Measurements from ENCODE around the gene FUBP1.

DNA sequence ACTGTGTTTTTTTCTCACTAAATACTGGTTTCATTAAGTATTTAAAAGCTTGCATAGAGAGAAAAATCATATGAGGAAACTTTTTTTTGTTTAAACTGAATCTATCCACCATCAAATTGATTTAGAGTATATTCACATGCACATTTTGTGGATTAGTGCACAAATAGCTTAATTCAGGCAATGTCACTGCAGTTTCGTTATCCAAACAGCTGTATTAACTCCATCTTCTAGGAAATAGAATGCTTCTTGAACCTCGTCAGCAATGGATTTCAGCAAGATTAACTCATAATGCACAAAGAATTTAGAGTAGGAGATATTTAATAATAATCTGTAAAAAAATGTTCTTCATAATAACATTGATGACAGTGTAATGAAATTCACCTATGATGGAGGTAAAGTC is 52.9 kb downstream of the FUBP1 start:
- no peak for TF ChIP-seq CTCF (IDR thresholded peaks at IDR 0.05)
- no peak for TF ChIP-seq POLR2A (IDR thresholded peaks at IDR 0.05)

Data from right lobe of liver (tissue), 4 donors.